ENCODE data around the gene CRYBG1.

DNA sequence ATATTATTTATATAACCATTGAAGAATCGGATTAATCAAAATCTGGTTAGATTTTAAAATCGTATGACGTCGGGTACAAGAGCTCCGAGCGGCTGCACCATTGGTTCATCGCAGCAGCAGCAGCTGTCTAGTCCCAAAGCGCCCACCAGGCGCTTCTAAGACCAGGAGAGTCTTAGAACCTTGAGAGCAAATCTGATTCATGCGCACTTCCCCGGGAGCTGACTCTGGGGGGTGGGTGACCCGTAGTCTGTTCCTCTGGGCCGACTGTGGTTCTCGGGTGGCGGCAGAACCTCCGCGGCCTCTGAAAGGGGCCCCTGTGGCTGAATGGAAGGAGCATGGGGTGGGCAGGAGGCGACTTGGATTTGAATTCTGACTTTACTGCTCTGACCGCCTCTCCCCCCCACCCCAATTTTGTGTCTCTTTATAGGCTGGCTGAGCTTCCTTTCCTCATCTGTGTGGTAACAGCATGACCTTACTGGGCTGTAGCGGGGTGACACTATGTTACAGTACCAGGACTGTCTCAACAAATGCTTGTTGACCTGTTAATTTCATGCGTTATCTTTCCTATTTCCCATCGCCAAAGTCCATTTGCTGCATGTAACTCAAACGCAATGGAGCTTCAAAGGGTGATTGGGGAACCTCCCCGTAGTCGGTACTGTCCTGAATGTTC lies 149.0 kb downstream of the CRYBG1 start:
- TF ChIP-seq POLR2A (IDR thresholded peaks at IDR 0.05; ENCODE audit: low read depth, low read length): no peak
- TF ChIP-seq POLR2AphosphoS5 (IDR thresholded peaks at IDR 0.05; ENCODE audit: insufficient read depth, low read depth, low read length): no peak
